Middle frontal gyrus (tissue), 1 donor: ENCODE measurements around the gene CARD11.
"Not testable (repeated sequence)": the region's sequence is repeated elsewhere in the genome, so short reads cannot be mapped to it uniquely, and the experiment has no call there.

Experiments used
- DNase-seq: peaks from one replicate; pipeline ENCODE4 v3.0.0-alpha.2; 2015; ENCODE audit warnings: low spot score; ENCODE audit errors: extremely low spot score

Gene CARD11

DNA sequence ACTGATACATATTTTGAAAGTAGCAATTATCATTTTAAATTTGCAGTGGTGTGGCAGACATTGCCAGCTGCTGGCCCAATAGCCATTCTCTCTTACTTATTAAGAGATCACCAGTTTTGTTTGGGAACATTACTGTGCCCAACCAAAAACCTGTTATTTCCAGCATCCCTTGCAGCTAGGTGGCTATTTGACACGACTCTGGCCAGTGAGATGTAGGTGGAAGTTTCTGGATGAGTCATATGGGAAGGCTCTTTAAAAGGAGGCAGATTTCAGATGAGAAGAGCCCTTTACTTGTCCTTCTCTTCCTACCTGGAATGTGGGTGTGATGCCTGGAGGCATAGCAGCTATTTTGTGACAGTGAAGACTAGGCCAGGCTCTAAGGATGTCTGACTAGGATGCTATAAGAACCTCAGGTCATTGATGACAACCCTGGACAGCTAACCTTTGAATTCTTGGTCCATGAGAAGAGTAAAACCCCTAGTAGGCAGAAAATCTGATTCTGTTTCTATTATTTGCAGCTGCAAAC is 77.9 kb downstream of the CARD11 start:
- no peak for DNase-seq

DNA sequence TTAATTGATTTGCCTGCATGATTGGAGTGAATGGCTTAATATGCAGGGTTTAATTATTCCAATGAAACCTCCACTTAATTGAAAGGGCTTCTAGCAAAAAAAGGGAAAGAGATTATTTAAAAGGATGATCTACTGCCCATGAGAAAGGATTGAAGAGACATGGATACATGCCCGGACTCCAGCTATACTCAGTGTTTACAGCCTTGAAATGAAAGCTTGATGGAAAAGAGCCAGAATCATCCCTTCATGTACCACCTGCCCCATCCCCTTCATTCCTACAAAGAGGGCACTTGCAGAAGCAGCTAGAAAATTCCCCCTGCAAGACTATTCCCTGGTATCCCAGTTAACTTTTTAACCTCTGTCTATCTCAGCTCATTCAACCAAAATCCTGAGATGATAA is 78.4 kb downstream of the CARD11 start:
- no peak for DNase-seq

DNA sequence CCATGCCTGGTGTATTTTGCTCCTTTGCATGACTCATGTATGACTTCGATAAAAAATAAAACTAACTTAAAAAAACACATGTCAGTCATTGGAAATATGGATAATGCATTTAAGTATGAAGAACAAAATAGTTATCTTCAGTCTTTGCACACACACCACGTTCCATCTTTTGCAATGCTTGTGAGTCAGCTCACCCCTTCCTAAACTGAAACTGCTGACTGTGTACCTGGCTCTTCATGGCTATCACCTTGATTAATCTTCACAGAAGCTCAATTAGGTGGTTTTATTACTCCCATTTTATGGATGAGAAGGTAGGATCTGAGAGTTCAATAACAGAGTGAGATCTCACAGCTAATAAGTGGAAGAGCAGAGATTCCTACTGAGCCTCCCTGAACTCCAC is 79.5 kb downstream of the CARD11 start:
- DNase-seq = no peak

DNA sequence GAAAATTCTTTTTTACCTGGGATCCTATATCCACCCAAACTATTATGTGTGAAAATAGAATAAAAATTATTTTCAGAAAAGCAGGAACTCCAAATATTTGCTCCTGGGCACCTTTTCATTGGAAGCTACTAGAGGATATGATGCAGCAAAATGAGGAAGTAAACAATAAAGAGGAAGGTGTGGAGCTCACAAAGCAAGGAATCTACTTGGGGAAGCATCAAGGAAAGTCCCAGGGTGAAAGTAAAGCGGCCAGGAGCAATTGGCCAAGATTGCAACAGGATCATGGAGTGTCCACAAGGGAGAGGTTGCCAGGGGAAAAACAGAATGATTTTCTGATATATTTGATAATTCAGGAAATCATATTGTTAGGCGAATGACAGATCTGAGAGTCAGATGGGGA is 80.8 kb downstream of the CARD11 start:
- no peak for DNase-seq

DNA sequence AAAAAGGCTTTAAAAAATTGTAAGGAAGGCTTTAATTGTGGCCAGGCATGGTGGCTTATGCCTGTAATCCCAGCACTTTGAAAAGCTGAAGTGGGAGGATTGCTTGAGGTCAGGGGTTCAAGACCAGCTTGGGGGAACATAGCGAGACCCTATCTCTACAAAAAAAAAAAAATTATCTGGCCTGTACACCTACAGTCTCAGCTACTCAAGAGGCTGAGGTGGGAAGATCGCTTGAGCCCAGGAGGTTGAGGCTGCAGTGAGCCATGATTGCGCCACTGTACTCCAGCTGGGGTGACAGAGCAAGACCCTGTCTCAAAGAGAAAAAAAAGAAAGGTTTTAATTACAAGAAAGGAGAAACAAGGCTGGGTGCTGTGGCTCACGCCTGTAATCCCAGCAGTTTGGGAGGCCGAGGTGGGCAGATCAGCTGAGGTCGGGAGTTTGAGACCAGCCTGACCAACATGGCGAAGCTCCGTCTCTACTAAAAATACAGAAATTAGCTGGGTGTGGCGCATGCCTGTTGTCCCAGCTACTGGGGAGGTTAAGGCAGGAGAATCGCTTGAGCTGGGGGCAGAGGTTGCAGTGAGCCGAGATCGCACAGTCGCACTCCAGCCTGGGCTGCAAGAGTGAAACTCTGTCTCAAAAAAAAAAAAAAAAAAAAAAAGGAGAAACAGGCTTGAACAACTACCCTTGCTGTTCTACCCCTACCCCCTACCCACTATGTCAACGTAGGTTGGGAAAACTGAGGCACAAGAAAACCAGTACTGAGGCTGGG is 83.7 kb downstream of the CARD11 start:
- no peak for DNase-seq

DNA sequence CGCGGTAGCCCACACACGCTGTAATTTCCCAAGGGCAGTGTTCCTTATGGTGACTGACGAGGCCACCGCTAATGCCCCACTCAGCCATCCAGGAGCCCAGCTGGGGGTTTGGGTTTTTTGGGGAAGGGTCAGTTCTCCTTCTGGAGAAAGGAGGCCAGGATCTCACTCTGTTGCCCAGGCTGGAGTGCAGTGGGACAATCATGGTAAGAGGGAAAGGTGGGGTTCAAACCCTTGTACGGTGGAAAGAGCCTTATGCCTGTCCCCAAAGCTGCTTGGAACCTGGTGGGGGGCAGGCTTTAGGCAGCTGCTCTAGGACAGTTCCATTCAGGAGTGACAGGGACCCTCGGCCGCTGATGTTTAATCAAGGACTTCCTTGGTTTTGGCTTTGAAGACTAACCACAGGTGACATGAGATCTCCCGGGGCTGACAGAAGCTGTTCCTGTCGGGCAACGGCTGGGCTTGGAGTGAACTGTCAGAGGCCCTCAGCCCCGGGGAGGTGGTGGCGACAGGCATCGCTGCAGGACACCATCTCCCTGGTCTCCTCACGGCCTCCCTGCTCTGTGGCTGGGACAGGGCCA is 84.5 kb downstream of the CARD11 start:
- DNase-seq = no peak

DNA sequence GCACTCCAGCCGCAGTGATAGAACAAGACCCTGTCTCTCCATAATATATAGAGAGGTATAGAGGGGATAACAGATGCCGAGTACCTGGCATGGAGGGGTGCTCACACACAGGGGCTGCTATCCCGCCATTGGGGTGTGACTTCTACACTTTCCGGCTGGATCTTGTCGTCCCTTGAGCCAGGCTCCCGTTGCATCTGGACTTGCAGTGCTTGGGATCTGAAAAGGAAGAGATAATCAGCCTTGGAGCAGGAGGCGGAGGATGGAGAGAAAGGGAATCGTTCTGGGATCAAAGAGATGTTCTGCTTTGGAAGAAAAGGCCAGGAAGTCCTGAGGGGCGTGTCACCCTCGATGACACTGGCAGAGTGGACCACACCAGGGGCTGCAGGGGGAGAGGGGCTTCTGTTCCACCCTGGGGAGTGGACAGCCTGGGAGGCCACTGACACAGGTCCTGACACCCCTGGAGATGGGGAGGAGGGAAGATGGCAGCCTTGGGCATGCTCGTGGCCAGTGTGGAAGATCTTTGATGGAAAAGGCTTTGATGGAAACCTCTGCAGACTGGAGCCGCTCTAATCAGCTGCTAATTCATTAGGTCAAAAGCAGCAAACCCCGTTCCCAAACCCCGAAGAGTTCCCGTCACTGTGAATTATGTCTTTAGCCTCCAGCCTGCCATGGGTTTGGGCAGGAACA is 85.1 kb downstream of the CARD11 start:
- DNase-seq = no peak

DNA sequence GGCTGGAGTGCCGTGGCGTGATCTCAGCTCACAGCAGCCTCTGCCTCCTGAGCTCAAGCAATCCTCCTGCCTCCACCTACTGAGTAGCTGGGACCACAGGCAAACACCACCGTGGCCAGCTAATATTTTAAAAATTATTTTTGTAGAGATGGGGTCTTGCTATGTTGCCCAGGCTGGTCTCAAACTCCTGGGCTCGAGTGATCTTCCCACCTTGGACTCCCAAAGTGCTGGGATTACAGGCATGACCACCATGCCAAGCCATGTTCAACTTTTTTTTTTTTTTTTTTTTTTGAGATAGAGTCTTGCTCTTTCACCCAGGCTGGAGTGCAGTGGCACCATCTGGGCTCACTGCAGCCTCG is 86.3 kb downstream of the CARD11 start:
- not testable (repeated sequence) for DNase-seq

DNA sequence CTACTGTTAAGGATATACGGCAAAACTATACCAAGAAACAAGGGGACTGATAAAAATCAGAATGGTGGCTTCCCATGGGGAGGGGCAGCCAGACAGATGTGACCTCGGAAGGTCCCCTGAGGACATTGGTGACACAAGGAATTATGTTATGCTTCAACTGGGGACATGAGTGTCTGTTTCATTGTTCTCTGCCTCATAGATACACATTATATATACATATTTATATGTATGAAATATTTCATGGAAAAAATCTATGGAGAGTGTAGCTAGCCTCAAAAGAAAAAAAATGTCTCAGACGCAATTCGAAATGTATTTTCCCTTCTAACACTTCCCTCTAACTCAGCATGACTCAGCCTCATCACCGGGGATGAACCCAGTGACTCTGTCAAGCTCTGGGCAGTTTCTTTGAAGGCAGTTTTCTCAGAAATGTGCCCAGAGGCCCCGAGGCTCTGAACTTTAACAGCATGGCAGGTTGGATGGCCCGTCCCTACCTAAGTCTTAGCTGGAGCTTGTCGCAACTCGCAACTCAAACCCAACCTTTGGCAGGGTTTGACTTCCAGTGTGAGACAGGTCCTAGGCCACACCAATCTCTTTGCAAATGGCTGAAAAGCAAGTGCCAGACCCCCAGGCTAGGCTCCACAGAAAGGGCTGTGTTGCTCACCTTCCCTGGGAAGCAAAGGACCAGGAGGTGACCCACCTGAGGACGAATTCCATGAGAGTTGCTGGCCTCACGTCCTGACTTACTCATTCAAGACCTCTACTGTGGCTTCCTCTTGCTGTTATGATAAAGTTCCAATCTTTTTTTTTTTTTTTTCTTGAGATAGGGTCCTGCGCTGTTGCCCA is 86.9 kb downstream of the CARD11 start:
- no peak for DNase-seq

DNA sequence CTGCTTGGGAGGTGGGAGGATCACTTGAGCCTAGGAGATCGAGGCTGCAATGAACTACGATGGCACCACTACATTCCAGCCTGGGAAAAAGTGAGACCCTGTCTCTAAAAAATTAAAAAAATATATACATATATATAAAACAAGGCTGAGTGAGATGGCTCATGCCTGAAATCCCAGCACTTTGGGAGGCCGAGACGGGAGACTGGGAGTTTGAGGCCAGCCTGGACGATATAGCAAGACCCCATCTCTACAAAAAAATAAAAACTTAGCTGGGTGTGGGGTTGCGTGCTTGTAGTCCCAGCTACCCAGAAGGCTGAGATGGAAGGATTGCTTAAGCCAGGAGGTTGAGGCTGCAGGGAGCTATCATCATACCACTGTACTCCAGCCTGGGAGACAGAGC is 87.6 kb downstream of the CARD11 start:
- no peak for DNase-seq

DNA sequence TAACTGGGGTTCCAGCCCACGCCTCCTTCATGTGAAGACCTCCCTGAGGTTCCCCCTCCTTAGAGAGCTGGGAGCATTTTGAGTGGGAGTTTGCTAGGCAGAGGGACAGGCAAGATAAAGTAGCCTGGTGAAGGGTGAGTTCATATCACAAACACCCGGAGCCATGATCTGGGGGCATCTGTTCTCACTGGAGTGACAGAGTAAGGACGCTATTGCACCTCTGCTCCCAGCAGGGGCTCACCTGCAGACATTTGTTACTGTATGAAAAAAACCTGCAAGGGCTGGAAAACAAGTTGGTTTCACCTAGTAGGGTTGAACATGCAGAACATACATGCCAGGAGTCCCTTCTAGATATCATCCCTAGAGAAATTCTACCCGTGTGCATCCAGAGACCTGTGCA is 88.4 kb downstream of the CARD11 start:
- no peak for DNase-seq

DNA sequence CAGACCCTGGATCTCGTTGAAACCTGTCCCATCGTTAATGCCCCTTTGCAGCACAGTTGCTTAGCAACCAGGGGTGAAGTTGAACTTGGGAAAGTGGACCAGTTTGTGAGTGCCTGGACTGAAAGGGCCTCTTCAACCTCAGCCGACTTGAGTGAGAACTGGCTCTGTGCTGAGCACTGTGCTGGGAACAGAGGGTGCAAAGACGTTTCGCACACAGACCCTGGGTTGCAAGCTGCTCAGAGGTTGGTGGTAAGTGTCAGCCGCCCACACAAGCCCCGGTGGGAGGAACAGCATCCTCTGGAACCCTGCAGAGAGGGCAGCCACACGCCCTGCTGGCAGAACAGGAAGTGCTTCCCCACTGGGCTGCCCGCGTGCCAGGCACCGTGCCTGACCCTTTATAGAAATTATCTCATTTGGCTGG is 89.2 kb downstream of the CARD11 start:
- DNase-seq = no peak

DNA sequence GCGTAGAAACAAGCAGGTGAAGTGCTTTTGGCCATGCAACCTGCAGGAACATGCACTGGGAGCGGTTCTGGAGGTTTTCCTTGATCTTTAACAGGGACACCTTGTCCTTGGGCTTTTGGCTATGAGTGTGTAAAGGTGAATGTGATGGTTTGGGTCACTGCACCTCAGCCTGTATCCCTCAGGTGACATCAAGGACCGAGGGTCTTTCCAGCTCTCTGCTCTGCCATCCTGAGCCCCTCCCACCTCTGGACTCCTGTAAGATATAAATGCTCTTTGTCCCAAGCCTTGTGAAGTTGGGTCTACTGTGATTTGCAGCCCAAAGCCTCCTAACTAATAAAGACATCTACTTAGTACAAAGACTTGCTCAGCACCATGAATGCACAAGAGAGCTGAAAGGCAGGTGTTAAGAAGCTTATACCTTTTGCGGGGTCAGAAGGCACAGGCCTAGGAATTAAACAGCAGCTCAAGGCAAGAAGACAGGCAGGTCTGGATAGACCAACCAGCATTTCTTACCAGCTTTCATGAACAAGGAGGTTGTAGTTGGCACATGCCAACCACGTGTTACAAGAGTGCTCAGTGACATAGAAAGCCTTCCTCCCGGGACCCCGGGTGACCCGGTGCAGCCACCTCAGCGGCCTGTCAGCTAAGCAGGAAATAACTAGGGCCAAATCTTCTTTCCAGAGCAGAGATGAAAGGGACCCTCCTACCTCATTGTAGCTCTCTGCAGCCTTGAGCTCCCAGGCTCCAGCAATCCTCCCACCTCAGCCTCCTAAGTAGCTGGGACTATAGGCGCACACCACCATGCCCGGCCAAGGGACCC is 89.9 kb downstream of the CARD11 start:
- DNase-seq = no peak

DNA sequence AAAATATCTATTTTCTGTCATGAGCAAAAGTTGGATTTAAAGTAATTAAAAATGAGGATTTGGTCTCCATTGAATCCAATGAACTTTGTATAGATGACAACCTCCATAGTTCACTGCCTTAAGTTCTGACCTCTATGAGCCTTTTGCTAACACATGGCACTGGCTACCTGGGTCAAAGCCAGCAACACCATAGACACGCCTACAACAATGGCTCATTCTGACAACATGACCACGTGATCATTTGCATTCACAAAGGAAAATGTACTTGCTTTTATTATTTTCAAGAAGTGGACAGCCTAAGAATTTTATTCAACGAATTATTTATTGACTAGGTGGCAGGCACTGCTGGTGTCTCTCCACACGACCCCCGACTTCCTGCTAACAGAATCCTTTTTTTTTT is 90.6 kb downstream of the CARD11 start:
- no peak for DNase-seq

DNA sequence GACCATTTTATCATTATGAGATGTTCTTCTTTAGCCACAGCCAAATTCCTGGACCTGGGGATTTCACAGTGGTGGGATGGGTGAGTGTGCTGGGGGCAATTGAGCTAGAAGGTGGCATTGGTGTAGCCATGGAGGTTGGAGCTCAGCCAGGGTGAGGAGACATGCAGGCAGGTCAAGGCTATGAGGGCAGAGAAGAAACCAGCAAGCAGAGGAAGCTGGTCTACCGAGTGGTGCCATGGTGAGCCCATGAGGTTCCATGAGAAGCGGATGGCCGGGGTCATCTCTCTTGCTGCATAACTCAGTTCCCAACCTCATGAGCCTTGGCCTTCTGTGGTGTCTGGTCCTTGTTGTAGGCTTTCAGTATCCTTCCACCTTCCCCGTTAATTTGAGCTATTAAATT is 91.4 kb downstream of the CARD11 start:
- no peak for DNase-seq

DNA sequence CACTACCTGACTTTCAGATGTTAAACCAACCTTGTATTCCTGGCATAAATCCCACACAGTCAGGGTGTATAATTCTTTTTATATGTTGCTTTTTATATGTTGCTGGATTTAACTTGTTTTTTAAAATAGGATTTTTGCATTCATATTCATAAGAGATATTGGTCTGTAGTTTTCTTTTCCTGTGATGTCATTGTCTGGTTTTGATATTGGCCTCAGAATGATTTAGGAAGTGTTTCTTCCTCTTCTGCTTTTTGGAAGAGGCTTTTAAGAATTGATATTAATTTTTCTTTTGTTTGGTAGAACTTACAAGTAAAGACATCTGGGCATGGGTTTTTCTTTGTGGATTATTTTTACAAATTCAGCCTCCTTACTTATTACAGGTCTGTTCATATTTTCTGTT is 93.1 kb downstream of the CARD11 start:
- no peak for DNase-seq

DNA sequence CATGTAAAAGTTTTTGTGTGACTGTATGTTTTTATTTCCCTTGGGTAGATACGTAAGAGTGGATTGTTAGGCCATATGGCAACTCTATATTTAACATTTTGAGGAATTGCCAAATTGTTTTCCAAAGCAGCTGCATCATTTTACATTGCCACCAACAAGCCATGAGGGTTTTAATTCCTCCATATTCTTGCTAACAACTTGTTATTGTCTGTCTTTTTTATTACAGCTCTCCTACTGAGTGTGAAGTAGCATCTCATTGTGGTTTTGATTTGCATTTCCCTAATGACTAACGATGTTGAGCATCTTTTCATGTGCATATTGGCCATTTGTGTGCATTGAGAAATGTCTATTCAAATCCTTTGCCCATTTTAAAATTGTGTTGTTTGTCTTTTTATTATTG is 94.9 kb downstream of the CARD11 start:
- no peak for DNase-seq

DNA sequence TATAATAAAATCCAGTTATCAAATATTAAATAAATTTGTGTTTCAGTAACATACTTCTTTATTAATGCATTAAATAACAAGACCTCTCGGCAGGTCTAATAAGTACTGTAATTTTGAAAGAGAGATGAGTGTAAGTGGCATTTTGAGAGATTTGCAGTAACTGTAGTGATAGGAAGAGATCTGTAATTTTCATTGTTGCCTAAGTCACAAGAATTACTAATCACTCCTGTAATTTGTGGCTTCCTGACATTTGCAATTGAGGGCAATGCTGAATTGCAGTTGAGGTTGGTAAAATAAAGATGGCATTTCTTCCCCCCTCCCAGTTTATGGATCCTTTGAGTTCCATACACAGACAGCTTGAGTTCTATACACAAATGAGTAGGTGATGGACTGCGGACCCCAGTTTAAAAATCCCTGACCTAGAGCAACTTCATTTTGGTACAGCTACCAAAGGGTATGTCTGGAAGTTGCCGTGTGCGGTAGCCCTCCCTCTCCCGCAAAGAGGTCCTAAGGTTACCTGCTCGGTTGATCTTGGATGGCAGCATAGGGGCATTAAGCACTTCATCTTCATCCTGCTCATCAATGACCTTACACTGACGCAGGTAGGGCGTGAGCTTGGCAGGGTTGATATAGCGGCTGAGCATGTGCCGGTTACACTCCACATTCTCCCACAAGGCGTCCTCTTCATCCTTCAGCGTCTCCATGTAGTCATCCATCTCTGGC is 96.4 kb downstream of the CARD11 start:
- no peak for DNase-seq

DNA sequence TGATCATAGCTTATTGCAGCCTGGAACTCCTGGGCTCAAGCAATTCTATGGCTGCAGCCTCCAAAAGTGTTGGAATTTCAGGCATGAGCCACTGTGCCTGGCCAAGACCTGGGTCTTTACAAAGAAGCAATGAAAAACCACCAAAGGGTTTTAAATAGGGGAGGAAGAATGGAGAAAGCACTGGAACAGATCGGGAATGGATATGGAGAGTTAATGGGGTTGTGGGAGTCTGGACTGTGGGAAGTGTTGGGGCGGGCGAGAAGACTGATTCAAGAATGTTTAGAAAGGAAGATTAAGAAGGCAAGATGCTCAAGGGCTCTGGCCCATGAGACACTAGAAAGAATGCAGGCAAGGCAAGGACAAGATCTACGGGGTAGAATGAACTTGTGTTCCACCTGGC is 98.5 kb downstream of the CARD11 start:
- DNase-seq = no peak

DNA sequence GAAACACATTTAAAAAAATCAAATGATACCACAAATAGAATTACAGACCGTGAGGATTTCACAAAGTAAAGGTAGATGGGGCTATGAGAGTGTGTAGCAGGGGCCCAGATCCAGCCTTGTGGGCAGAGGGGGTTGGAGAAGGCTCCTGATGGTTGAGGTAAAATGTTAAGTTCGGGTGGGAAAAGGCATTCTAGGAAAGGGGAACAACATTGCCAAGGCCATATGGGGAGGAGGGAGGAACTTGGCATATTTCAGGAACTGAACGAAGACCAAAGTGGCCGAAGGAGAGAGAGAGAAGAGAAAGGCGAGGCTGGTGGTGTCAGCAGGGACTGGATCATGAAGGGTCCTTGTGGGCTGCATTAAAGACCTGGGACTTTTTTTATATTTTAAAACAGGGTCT is 98.9 kb downstream of the CARD11 start:
- no peak for DNase-seq
